H9 (cell line): Measurements from ENCODE around the gene CDH23. TPM values are rescaled to one million over a fixed set of nuclear protein-coding genes. Genes with fewer than 3 reads are reported as not detected.

Experiments used
- DNase-seq: peaks from one replicate; pipeline ENCODE4 v3.0.0-alpha.2; 2017
- H2AFZ ChIP-seq: one replicate; pipeline ENCODE4 v1.6.1; 2013; ENCODE audit warnings: mild to moderate bottlenecking, low read length, control low read depth, moderate library complexity
- H2AK5ac ChIP-seq: 2 replicates; pipeline ENCODE4 v1.6.1; 2013; ENCODE audit warnings: low read length, control low read depth, mixed read lengths; ENCODE audit not compliant: insufficient read length
- H2BK120ac ChIP-seq: one replicate; pipeline ENCODE4 v1.6.1; 2013; ENCODE audit warnings: low read depth, mild to moderate bottlenecking, low read length, control low read depth, inconsistent platforms; ENCODE audit not compliant: poor library complexity, severe bottlenecking
- H2BK12ac ChIP-seq: 2 replicates; pipeline ENCODE4 v1.6.1; 2013; ENCODE audit warnings: low read length, control low read depth, mixed read lengths, low read depth; ENCODE audit not compliant: insufficient read length
- H2BK15ac ChIP-seq: 2 replicates; pipeline ENCODE4 v1.6.1; 2013; ENCODE audit warnings: low read depth, low read length, control low read depth
- H2BK20ac ChIP-seq: one replicate; pipeline ENCODE4 v1.6.1; 2013; ENCODE audit warnings: low read depth, mild to moderate bottlenecking, low read length, control low read depth, inconsistent platforms; ENCODE audit not compliant: poor library complexity, severe bottlenecking
- H2BK5ac ChIP-seq: 2 replicates; pipeline ENCODE4 v1.6.1; 2013; ENCODE audit warnings: low read length, control low read depth, mixed read lengths; ENCODE audit not compliant: insufficient read length
- H3K14ac ChIP-seq: 2 replicates; pipeline ENCODE4 v1.6.1; 2013; ENCODE audit warnings: low read length, control low read depth; ENCODE audit not compliant: insufficient read depth
- H3K18ac ChIP-seq: 2 replicates; pipeline ENCODE4 v1.6.1; 2013; ENCODE audit warnings: low read depth, mild to moderate bottlenecking, mixed read lengths, low read length, control low read depth; ENCODE audit not compliant: insufficient read length
- H3K23ac ChIP-seq: 2 replicates; pipeline ENCODE4 v1.6.1; 2013; ENCODE audit warnings: low read length, control low read depth, mixed read lengths, low read depth; ENCODE audit not compliant: insufficient read length
- H3K23me2 ChIP-seq: 2 replicates; pipeline ENCODE4 v1.6.1; 2013; ENCODE audit warnings: low read depth, mild to moderate bottlenecking, mixed read lengths, low read length, control low read depth; ENCODE audit not compliant: insufficient read length, poor library complexity, severe bottlenecking
- H3K27ac ChIP-seq: 2 replicates; pipeline ENCODE4 v1.5.1; 2013; ENCODE audit warnings: low read length, control low read depth, mixed read lengths, low read depth; ENCODE audit not compliant: insufficient read length
- H3K27me3 ChIP-seq: 2 replicates; pipeline ENCODE4 v1.6.1; 2013; ENCODE audit warnings: low read length, control low read depth, inconsistent platforms; ENCODE audit not compliant: insufficient read depth
- H3K4ac ChIP-seq: 2 replicates; pipeline ENCODE4 v1.6.1; 2013; ENCODE audit warnings: low read depth, mild to moderate bottlenecking, control low read depth, inconsistent platforms, low read length, moderate library complexity
- H3K4me1 ChIP-seq: 2 replicates; pipeline ENCODE4 v1.6.1; 2013; ENCODE audit warnings: low read length, control low read depth, inconsistent platforms; ENCODE audit not compliant: insufficient read depth
- H3K4me2 ChIP-seq: 2 replicates; pipeline ENCODE4 v1.6.1; 2013; ENCODE audit warnings: low read length, control low read depth, mixed read lengths; ENCODE audit not compliant: insufficient read length, insufficient read depth
- H3K56ac ChIP-seq: 2 replicates; pipeline ENCODE4 v1.6.1; 2013; ENCODE audit warnings: low read depth, mild to moderate bottlenecking, mixed read lengths, low read length, control low read depth; ENCODE audit not compliant: insufficient read length
- H3K79me1 ChIP-seq: 2 replicates; pipeline ENCODE4 v1.6.1; 2013; ENCODE audit warnings: low read depth, mild to moderate bottlenecking, moderate library complexity, low read length, control low read depth, inconsistent platforms; ENCODE audit not compliant: insufficient read depth, poor library complexity, severe bottlenecking
- H3K79me2 ChIP-seq: 2 replicates; pipeline ENCODE4 v1.6.1; 2013; ENCODE audit warnings: low read length, control low read depth, inconsistent platforms; ENCODE audit not compliant: insufficient read depth
- H3K9ac ChIP-seq: 2 replicates; pipeline ENCODE4 v1.6.1; 2013; ENCODE audit warnings: low read length, control low read depth, mixed read lengths; ENCODE audit not compliant: insufficient read length; ENCODE audit errors: extremely low read depth
- H3K9me3 ChIP-seq: one replicate; pipeline ENCODE4 v1.6.1; 2013; ENCODE audit warnings: low read depth, low read length, inconsistent platforms; ENCODE audit not compliant: control insufficient read depth
- H3T11ph ChIP-seq: one replicate; pipeline ENCODE4 v1.6.1; 2013; ENCODE audit warnings: mild to moderate bottlenecking, low read length, control low read depth, inconsistent platforms
- H4K20me1 ChIP-seq: one replicate; pipeline ENCODE4 v1.6.1; 2013; ENCODE audit not compliant: control insufficient read depth, insufficient read length, insufficient read depth
- H4K5ac ChIP-seq: 2 replicates; pipeline ENCODE4 v1.6.1; 2013; ENCODE audit warnings: low read depth, mild to moderate bottlenecking, mixed read lengths, low read length, control low read depth; ENCODE audit not compliant: insufficient read length
- H4K8ac ChIP-seq: replicated peaks from 2 replicates; pipeline ENCODE4 v1.6.1; 2013; ENCODE audit warnings: low read length, control low read depth, mixed read lengths, low read depth; ENCODE audit not compliant: insufficient read length
- H4K91ac ChIP-seq: 2 replicates; pipeline ENCODE4 v1.6.1; 2013; ENCODE audit warnings: low read depth, mild to moderate bottlenecking, moderate library complexity, mixed read lengths, low read length, control low read depth; ENCODE audit not compliant: insufficient read length
- H3K27ac Mint-ChIP-seq, 3 experiments: 2 replicates in 2 of 3; 3 replicates in 1 of 3; pipeline ENCODE4 v1.8.0; 2020 to 2021; ENCODE audit warnings: mixed read lengths in 3 of 3, mild to moderate bottlenecking in 1 of 3, moderate library complexity in 1 of 3
- H3K27me3 Mint-ChIP-seq: 2 replicates; pipeline ENCODE4 v1.8.0; 2021; ENCODE audit warnings: low read depth, mild to moderate bottlenecking, moderate library complexity, mixed read lengths
- H3K36me3 Mint-ChIP-seq, 3 experiments: 2 replicates in 2 of 3; 3 replicates in 1 of 3; pipeline ENCODE4 v1.8.0; 2020 to 2021; ENCODE audit warnings: low read depth in 3 of 3, mixed read lengths in 3 of 3; ENCODE audit not compliant: insufficient read depth in 1 of 3
- H3K4me1 Mint-ChIP-seq, 2 experiments: 2 replicates each; pipeline ENCODE4 v1.8.0; 2020; ENCODE audit warnings: mixed read lengths in 2 of 2
- H3K4me3 Mint-ChIP-seq, 2 experiments: 2 replicates in 1 of 2; 3 replicates in 1 of 2; pipeline ENCODE4 v1.8.0; 2020 to 2021; ENCODE audit warnings: mild to moderate bottlenecking in 2 of 2, mixed read lengths in 2 of 2, moderate library complexity in 1 of 2
- H3K9me3 Mint-ChIP-seq, 2 experiments: 2 replicates in 1 of 2; 3 replicates in 1 of 2; pipeline ENCODE4 v1.8.0; 2020; ENCODE audit warnings: mild to moderate bottlenecking in 2 of 2, mixed read lengths in 2 of 2, moderate library complexity in 1 of 2
- CTCF ChIP-seq: fragments of 200-600 bp; sonication (generic); conservative IDR thresholded peaks from 3 replicates; pipeline ENCODE4 v1.8.0; 2021; ENCODE audit warnings: antibody characterized with exemption, mild to moderate bottlenecking
- WGBS: extraction: QIAGEN DNeasy Blood & Tissue Kit; methylation state at CpG from one replicate; pipeline ENCODE4 v1.1.7; 2013; ENCODE audit warnings: missing lambda C conversion rate, low lambda C conversion rate, mixed read lengths; ENCODE audit not compliant: insufficient read length; ENCODE audit errors: extremely low coverage; 5-methylcytosine and 5-hydroxymethylcytosine counted together
- total RNA-seq: library from RNA; stranded (reverse); gene quantifications from 2 replicates; pipeline ENCODE4 v1.2.1, GENCODE V29; 2021

The CDH23 gene
- total RNA-seq, 1 experiment from 2014 or later, result 2.1 TPM

GRCh38 chr10:71520042-71520441 is 123.3 kb downstream of the CDH23 start:
- no peak overlapping the region for H2AK5ac ChIP-seq
- H3K14ac ChIP-seq, result no peak overlapping the region
- H3K9me3 Mint-ChIP-seq, result no peaks in the 10 kb centered on the region
- no peak overlapping the region for H3K4me3 Mint-ChIP-seq
- H2BK120ac ChIP-seq, result no peak overlapping the region
- H4K20me1 ChIP-seq, result no peaks in the 10 kb centered on the region
- no peaks in the 10 kb centered on the region for H3K9me3 ChIP-seq
- peaks cover 5% of the 10 kb centered on the region for H3K27me3 Mint-ChIP-seq
- no peaks in the 10 kb centered on the region for H3K79me1 ChIP-seq
- no peak overlapping the region for H2BK12ac ChIP-seq
- H3K79me2 ChIP-seq, result no peaks in the 10 kb centered on the region
- no peak overlapping the region for H3K23ac ChIP-seq
- no peak overlapping the region for H3T11ph ChIP-seq
- H3K27me3 ChIP-seq, result no peaks in the 10 kb centered on the region
- no peak overlapping the region for H2BK15ac ChIP-seq
- H4K5ac ChIP-seq, result no peak overlapping the region
- H2BK20ac ChIP-seq, result no peak overlapping the region
- H3K36me3 Mint-ChIP-seq, result no peaks in the 10 kb centered on the region
- no peak overlapping the region for H3K18ac ChIP-seq
- no peak overlapping the region for H4K91ac ChIP-seq
- H3K27ac ChIP-seq, result no peak overlapping the region
- no peak for TF ChIP-seq CTCF
- no peak for DNase-seq
- H2BK5ac ChIP-seq, result no peak overlapping the region
- no peak overlapping the region for H3K56ac ChIP-seq
- peaks cover 5 to 24% of the 10 kb centered on the region in 2 experiments for H3K4me1 Mint-ChIP-seq
- H3K27ac Mint-ChIP-seq, result no peak overlapping the region; a peak in 1 of 7 replicates
- H3K9ac ChIP-seq, result no peak overlapping the region
- H3K23me2 ChIP-seq, result no peaks in the 10 kb centered on the region
- no peak overlapping the region for H3K4ac ChIP-seq
- H2AFZ ChIP-seq, result no peak overlapping the region
- H3K4me2 ChIP-seq, result no peak overlapping the region
- H4K8ac ChIP-seq, result no peak overlapping the region
- WGBS, result no CpG with 5 or more reads among the region's 8 CpGs
- no peaks in the 10 kb centered on the region for H3K4me1 ChIP-seq
